Endothelial cell of umbilical vein (primary cell): ENCODE results near the gene HTT. TPM values are rescaled to one million over a fixed set of nuclear protein-coding genes. Genes with fewer than 3 reads are reported as not detected.

Experiments used
- BruUV-seq: library from RNA; stranded (reverse); fragments of 400-500 nt; replicated peaks from 2 replicates; lab custom pipeline; 2021; lab: Mats Ljungman, UMichigan
- CTCF ChIA-PET: fragments of 300-600, 350-600 bp; sonication (Branson Sonifier 250); formaldehyde crosslinking; loops from one replicate; lab custom pipeline; 2021; ENCODE audit warnings: antibody characterized with exemption, inconsistent platforms; lab: Charles Lee
- POLR2A ChIA-PET: fragments of 300-600, 350-600 bp; sonication (Branson Sonifier 250); formaldehyde crosslinking; loops from one replicate; lab custom pipeline; 2021; ENCODE audit warnings: antibody characterized with exemption, inconsistent platforms; lab: Charles Lee
- DNase-seq: peaks from one replicate; pipeline ENCODE4 v3.0.0-alpha.2; 2011; ENCODE audit warnings: low read depth, low spot score
- FAIRE-seq: peaks from 2 replicates; lab custom pipeline; 2011; peaks lifted over from hg19 to GRCh38; lab: Jason Lieb, UNC
- H2AFZ ChIP-seq: 2 replicates; pipeline ENCODE4 v1.6.0; 2012; ENCODE audit warnings: low read depth, low read length, control low read depth, inconsistent platforms
- H3K27ac ChIP-seq: 2 replicates; pipeline ENCODE4 v1.5.1; 2011; ENCODE audit warnings: low read depth, mild to moderate bottlenecking, control low read depth, low read length, moderate library complexity; ENCODE audit not compliant: insufficient read depth
- H3K27me3 ChIP-seq, 2 experiments: 2 replicates each; pipeline versions ENCODE4 v1.6.0 to v1.6.1; 2011; ENCODE audit warnings: low read length in 2 of 2, mixed read lengths in 1 of 2; ENCODE audit not compliant: control insufficient read depth in 2 of 2, insufficient read depth in 2 of 2
- H3K36me3 ChIP-seq, 2 experiments: 2 replicates in 1 of 2; 3 replicates in 1 of 2; pipeline ENCODE4 v1.5.1; 2011; ENCODE audit warnings: low read length in 2 of 2, mild to moderate bottlenecking in 1 of 2, moderate library complexity in 1 of 2; ENCODE audit not compliant: control insufficient read depth in 2 of 2, insufficient read depth in 2 of 2; ENCODE audit errors: extremely low read depth in 1 of 2
- H3K4me1 ChIP-seq: 3 replicates; pipeline ENCODE4 v1.5.1; 2011; ENCODE audit warnings: mild to moderate bottlenecking, low read length; ENCODE audit not compliant: control insufficient read depth, insufficient read depth; ENCODE audit errors: extremely low read depth
- H3K4me2 ChIP-seq: 2 replicates; pipeline ENCODE4 v1.6.1; 2011; ENCODE audit warnings: low read length, control low read depth, mixed read lengths; ENCODE audit not compliant: insufficient read depth
- H3K4me3 ChIP-seq, 3 experiments: fragments of 200-600 bp in 1 of 3; sonication (generic), shearing (Covaris generic) in 1 of 3; replicated peaks in 1 of 3; 2 replicates each; pipeline ENCODE4 v1.5.1; 2011 to 2016; ENCODE audit warnings: control low read depth in 3 of 3, low read length in 3 of 3, mild to moderate bottlenecking in 2 of 3, inconsistent platforms in 1 of 3, low read depth in 1 of 3, moderate library complexity in 1 of 3; ENCODE audit not compliant: insufficient read depth in 1 of 3
- H3K79me2 ChIP-seq: 2 replicates; pipeline ENCODE4 v1.6.0; 2012; ENCODE audit warnings: low read length, inconsistent platforms; ENCODE audit not compliant: control insufficient read depth, insufficient read depth
- H3K9ac ChIP-seq: replicated peaks from 2 replicates; pipeline ENCODE3; 2011; ENCODE audit warnings: low read length, control low read depth; ENCODE audit not compliant: insufficient read depth; ENCODE audit errors: extremely low read depth
- H3K9me1 ChIP-seq: replicated peaks from 3 replicates; pipeline ENCODE4 v1.6.0; 2011; ENCODE audit warnings: mild to moderate bottlenecking, low read length; ENCODE audit not compliant: control insufficient read depth, insufficient read depth; ENCODE audit errors: extremely low read depth
- H3K9me3 ChIP-seq: replicated peaks from 2 replicates; pipeline ENCODE4 v1.5.1; 2012; ENCODE audit warnings: low read length, inconsistent platforms; ENCODE audit not compliant: control insufficient read depth, insufficient read depth
- H4K20me1 ChIP-seq: replicated peaks from 2 replicates; pipeline ENCODE3; 2011; ENCODE audit warnings: mild to moderate bottlenecking, low read length; ENCODE audit not compliant: control insufficient read depth, insufficient read depth; ENCODE audit errors: extremely low read depth
- EZH2 ChIP-seq: IDR thresholded peaks from 2 replicates; pipeline ENCODE4 v1.6.1; 2012; ENCODE audit warnings: borderline replicate concordance, low read depth, mild to moderate bottlenecking, moderate library complexity, low read length, inconsistent platforms; ENCODE audit not compliant: severe bottlenecking
- FOS ChIP-seq: IDR thresholded peaks from 2 replicates; pipeline ENCODE4 v1.6.1; 2011; ENCODE audit warnings: mild to moderate bottlenecking, low read length, moderate library complexity, borderline replicate concordance; ENCODE audit not compliant: insufficient read depth
- GATA2 ChIP-seq: IDR thresholded peaks from 2 replicates; pipeline ENCODE4 v1.7.0; 2011; ENCODE audit warnings: low read depth, mild to moderate bottlenecking, moderate library complexity, mixed read lengths, low read length; ENCODE audit not compliant: insufficient read length, insufficient read depth
- JUN ChIP-seq: IDR thresholded peaks from 2 replicates; pipeline ENCODE4 v1.6.1; 2011; ENCODE audit warnings: borderline replicate concordance, low read depth; ENCODE audit not compliant: insufficient read length, insufficient read depth
- MYC ChIP-seq: IDR thresholded peaks from one replicate; pipeline ENCODE4 v1.6.1; 2011; ENCODE audit warnings: mild to moderate bottlenecking, low read depth, low read length
- POLR2A ChIP-seq: IDR thresholded peaks from 2 replicates; pipeline ENCODE4 v1.6.1; 2012; ENCODE audit warnings: low read depth, mild to moderate bottlenecking, control low read depth, low read length
- POLR2AphosphoS5 ChIP-seq: IDR thresholded peaks from 2 replicates; pipeline ENCODE4 v1.6.1; 2012; ENCODE audit warnings: low read depth, mild to moderate bottlenecking, control low read depth, low read length, moderate library complexity; ENCODE audit not compliant: insufficient read depth
- dilution Hi-C: fragments of 300-500 bp; cut with MboI; formaldehyde crosslinking; loops from one replicate; pipeline ENCODE4 v1.15.0; 2019; ENCODE audit warnings: low sequenced_read_pairs; ENCODE audit not compliant: extremely low pct_ligation_motif_present
- intact Hi-C: fragments of 100-400 bp; cut with micrococcal nuclease; formaldehyde crosslinking; loops from one replicate; pipeline ENCODE4 v1.10.0; 2022
- polyA plus RNA-seq, 4 experiments: library from polyadenylated mRNA; depleted of rRNA in 3 of 4; stranded (reverse) in 3 of 4; unstranded in 1 of 4; fragments of >200 nt; gene quantifications; 2 replicates each; pipeline versions ENCODE4 v1.2.1 to v1.2.3, GENCODE V29; 2011 to 2012; ENCODE audit warnings: missing spikeins in 1 of 4
- total RNA-seq: library from RNA; stranded (reverse); gene quantifications from 2 replicates; pipeline ENCODE4 v1.2.3, GENCODE V29; 2021
- TF ChIP-seq, protein P1 (sequence below), 2 donors: IDR thresholded peaks; 1 replicate in 1 of 2; 2 replicates in 1 of 2; pipeline ENCODE4 v1.5.1; 2011; ENCODE audit warnings: low read length in 2 of 2, mild to moderate bottlenecking in 2 of 2, moderate library complexity in 2 of 2, control low read depth in 1 of 2, inconsistent platforms in 1 of 2, low read depth in 1 of 2; ENCODE audit not compliant: insufficient read depth in 1 of 2; ENCODE audit errors: extremely low read depth in 1 of 2
- TF ChIP-seq, protein P2 (sequence below): IDR thresholded peaks from 2 replicates; pipeline ENCODE4 v1.6.1; 2011; ENCODE audit not compliant: insufficient read depth, insufficient read length

HTT gene
- total and polyA plus RNA-seq, 2 donors (not counting 3 experiments of a cell fraction or from before 2014, with no cell fraction given) = 15.7 to 61.2 TPM

DNA sequence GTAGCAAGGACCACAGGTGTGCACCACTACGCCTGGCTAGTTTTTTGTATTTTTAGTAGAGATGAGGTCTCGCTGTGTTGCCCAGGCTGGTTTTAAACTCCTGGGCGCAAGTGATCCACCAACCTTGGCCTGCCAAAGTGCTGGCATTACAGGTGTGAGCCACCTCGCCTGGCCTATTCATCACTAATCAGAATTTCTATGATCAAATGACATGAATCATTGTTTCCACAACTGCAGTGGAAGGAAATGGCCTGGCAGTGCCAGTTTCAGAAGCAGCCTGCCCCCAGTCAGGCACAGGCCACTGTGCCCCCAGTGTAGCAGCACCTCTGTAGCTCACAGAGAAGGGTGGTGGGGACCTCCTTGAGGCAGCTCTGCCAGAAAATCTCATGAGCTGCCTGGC, 108.5 kb downstream of the HTT start:
- CTCF ChIA-PET = interaction anchor here (0.7 kb wide), 1 partner anchor 66 kb away, joined by 3 read pairs; the partner anchor contains the start of gene MSANTD1
- H3K9me3 ChIP-seq = no peaks in the 10 kb centered on the region
- intact Hi-C loops = no loop called here
- no peak overlapping the region for H3K4me3 ChIP-seq
- no peak overlapping the region for H2AFZ ChIP-seq
- no peak for FAIRE-seq
- dilution Hi-C loops = no loop called here
- POLR2A ChIA-PET = no interaction called here
- no peak overlapping the region for H3K9ac ChIP-seq
- no peak for TF ChIP-seq GATA2
- TF ChIP-seq JUN = no peak
- TF ChIP-seq, protein P1, sequence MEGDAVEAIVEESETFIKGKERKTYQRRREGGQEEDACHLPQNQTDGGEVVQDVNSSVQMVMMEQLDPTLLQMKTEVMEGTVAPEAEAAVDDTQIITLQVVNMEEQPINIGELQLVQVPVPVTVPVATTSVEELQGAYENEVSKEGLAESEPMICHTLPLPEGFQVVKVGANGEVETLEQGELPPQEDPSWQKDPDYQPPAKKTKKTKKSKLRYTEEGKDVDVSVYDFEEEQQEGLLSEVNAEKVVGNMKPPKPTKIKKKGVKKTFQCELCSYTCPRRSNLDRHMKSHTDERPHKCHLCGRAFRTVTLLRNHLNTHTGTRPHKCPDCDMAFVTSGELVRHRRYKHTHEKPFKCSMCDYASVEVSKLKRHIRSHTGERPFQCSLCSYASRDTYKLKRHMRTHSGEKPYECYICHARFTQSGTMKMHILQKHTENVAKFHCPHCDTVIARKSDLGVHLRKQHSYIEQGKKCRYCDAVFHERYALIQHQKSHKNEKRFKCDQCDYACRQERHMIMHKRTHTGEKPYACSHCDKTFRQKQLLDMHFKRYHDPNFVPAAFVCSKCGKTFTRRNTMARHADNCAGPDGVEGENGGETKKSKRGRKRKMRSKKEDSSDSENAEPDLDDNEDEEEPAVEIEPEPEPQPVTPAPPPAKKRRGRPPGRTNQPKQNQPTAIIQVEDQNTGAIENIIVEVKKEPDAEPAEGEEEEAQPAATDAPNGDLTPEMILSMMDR (IDR thresholded peaks at IDR 0.05; ENCODE audit: extremely low read depth in 1 of 2, insufficient read depth in 1 of 2, low read depth in 1 of 2, low read length in 2 of 2) = no peak
- TF ChIP-seq EZH2 = no peak
- TF ChIP-seq POLR2A = no peak
- TF ChIP-seq, protein P2, sequence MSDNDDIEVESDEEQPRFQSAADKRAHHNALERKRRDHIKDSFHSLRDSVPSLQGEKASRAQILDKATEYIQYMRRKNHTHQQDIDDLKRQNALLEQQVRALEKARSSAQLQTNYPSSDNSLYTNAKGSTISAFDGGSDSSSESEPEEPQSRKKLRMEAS = no peak
- no peak for TF ChIP-seq POLR2AphosphoS5
- TF ChIP-seq FOS = no peak
- TF ChIP-seq MYC = no peak
- no peak for DNase-seq
- H3K27ac ChIP-seq = no peak overlapping the region
- H3K79me2 ChIP-seq = no peaks in the 10 kb centered on the region
- H3K27me3 ChIP-seq = no peaks in the 10 kb centered on the region
- H4K20me1 ChIP-seq = no peaks in the 10 kb centered on the region
- peaks cover 7 to 27% of the 10 kb centered on the region in 2 experiments for H3K36me3 ChIP-seq
- H3K9me1 ChIP-seq = no peaks in the 10 kb centered on the region
- H3K4me1 ChIP-seq = no peaks in the 10 kb centered on the region
- BruUV-seq = no TSS peak
- H3K4me2 ChIP-seq = no peak overlapping the region
